HepG2 (cell line): Measurements from ENCODE around the gene BORCS5. TPM values are rescaled to one million over a fixed set of nuclear protein-coding genes. Genes with fewer than 3 reads are reported as not detected.

Experiments used
- ATAC-seq: fragments of 200-7000 bp; cut with Tn5 transposase; 3 replicates; pipeline ENCODE4 v1.9.1; 2020; ENCODE audit warnings: mild to moderate bottlenecking, moderate library complexity
- BruUV-seq: library from RNA; stranded (reverse); fragments of 400-500 nt; replicated peaks from 2 replicates; lab custom pipeline; 2021; lab: Mats Ljungman, UMichigan
- CTCF ChIA-PET: fragments of 300-600 bp; formaldehyde crosslinking; extraction: SDS; loops from one replicate; lab custom pipeline; 2021; ENCODE audit warnings: low total read pairs, inconsistent platforms, low intra/inter-chr PET ratio; lab: Yijun Ruan, JAX
- POLR2A ChIA-PET: fragments of 350-600 bp; sonication (Branson Sonifier 250); formaldehyde crosslinking; loops from one replicate; lab custom pipeline; 2020; ENCODE audit warnings: antibody characterized with exemption, inconsistent platforms; lab: Yijun Ruan, JAX
- DNase-seq: peaks from one replicate; pipeline ENCODE4 v3.0.0-alpha.2; 2015; ENCODE audit warnings: low spot score
- FAIRE-seq: peaks from 3 replicates; lab custom pipeline; 2011; peaks lifted over from hg19 to GRCh38; lab: Jason Lieb, UNC
- H2AFZ ChIP-seq: one replicate; pipeline ENCODE4 v1.6.1; 2011; ENCODE audit warnings: low read length, inconsistent platforms
- H3K27ac ChIP-seq: fragments of 300-600 bp; 3 replicates; pipeline ENCODE4 v1.8.0; 2011; ENCODE audit warnings: mixed run types, mild to moderate bottlenecking, mixed read lengths, low read length, inconsistent platforms; ENCODE audit not compliant: insufficient read depth; ENCODE audit errors: extremely low read length
- H3K27me3 ChIP-seq, 2 experiments: fragments of 200-600 bp in 1 of 2; 2 replicates in 1 of 2; 3 replicates in 1 of 2; pipeline versions ENCODE4 v1.6.0 to v1.8.0; 2011; ENCODE audit warnings: low read length in 2 of 2, mild to moderate bottlenecking in 2 of 2, moderate library complexity in 2 of 2, inconsistent platforms in 1 of 2; ENCODE audit not compliant: insufficient read depth in 2 of 2, control insufficient read depth in 1 of 2
- H3K36me3 ChIP-seq, 2 experiments: fragments of 200-600 bp in 1 of 2; replicated peaks in 1 of 2; 2 replicates in 1 of 2; 3 replicates in 1 of 2; pipeline versions ENCODE4 v1.5.1 to v1.8.0; 2011; ENCODE audit warnings: low read length in 2 of 2, inconsistent platforms in 1 of 2; ENCODE audit not compliant: insufficient read depth in 2 of 2, control insufficient read depth in 1 of 2
- H3K4me1 ChIP-seq: 2 replicates; pipeline ENCODE4 v1.5.1; 2012; ENCODE audit warnings: low read length, inconsistent platforms; ENCODE audit not compliant: insufficient read depth
- H3K4me2 ChIP-seq: 2 replicates; pipeline ENCODE4 v1.6.0; 2011; ENCODE audit warnings: low read depth, low read length, inconsistent platforms
- H3K4me3 ChIP-seq, 3 experiments: fragments of 200-600 bp in 1 of 3; sonication (generic), shearing (Covaris generic) in 1 of 3; replicated peaks in 1 of 3; 2 replicates each; pipeline ENCODE4 v1.5.1; 2011 to 2016; ENCODE audit warnings: low read length in 3 of 3, inconsistent platforms in 2 of 3, low read depth in 2 of 3, mild to moderate bottlenecking in 2 of 3, control low read depth in 1 of 3, mixed read lengths in 1 of 3; ENCODE audit not compliant: insufficient read depth in 1 of 3
- H3K79me2 ChIP-seq: one replicate; pipeline ENCODE4 v1.6.1; 2011; ENCODE audit warnings: low read length, inconsistent platforms; ENCODE audit not compliant: insufficient read depth
- H3K9ac ChIP-seq: 2 replicates; pipeline ENCODE4 v1.6.0; 2011; ENCODE audit warnings: mild to moderate bottlenecking, low read depth, low read length, inconsistent platforms; ENCODE audit not compliant: insufficient read depth
- H3K9me3 ChIP-seq: 2 replicates; pipeline ENCODE4 v1.5.1; 2012; ENCODE audit warnings: mild to moderate bottlenecking, low read length
- H4K20me1 ChIP-seq: 2 replicates; pipeline ENCODE4 v1.6.0; 2011; ENCODE audit warnings: inconsistent platforms, mild to moderate bottlenecking, low read length, moderate library complexity; ENCODE audit not compliant: insufficient read depth
- BRD4 ChIP-seq: sonication (generic); formaldehyde crosslinking; IDR thresholded peaks from 2 replicates; pipeline ENCODE4 v1.4.0; 2020; ENCODE audit warnings: missing genetic modification reagents
- FOXA1 ChIP-seq, 2 experiments: fragments of 450-650 bp in 1 of 2; sonication (generic) in 1 of 2; formaldehyde crosslinking in 1 of 2; IDR thresholded peaks; 2 replicates each; pipeline versions ENCODE4 v1.4.0 to v1.6.1; 2016 to 2020; ENCODE audit warnings: missing genetic modification reagents in 1 of 2
- ISL2 ChIP-seq: sonication (generic); formaldehyde crosslinking; IDR thresholded peaks from 2 replicates; pipeline ENCODE4 v1.5.0; 2020; ENCODE audit warnings: missing genetic modification reagents
- LRRFIP1 ChIP-seq: sonication (generic); formaldehyde crosslinking; conservative IDR thresholded peaks from 2 replicates; pipeline ENCODE4 v1.4.0; 2020; ENCODE audit warnings: missing genetic modification reagents
- NFE2L1 ChIP-seq: sonication (generic); formaldehyde crosslinking; IDR thresholded peaks from 2 replicates; pipeline ENCODE4 v1.4.0; 2020; ENCODE audit warnings: missing genetic modification reagents, mild to moderate bottlenecking, borderline replicate concordance
- NR1H2 ChIP-seq: sonication (generic); formaldehyde crosslinking; IDR thresholded peaks from 2 replicates; pipeline ENCODE4 v1.8.1; 2022; ENCODE audit warnings: low read depth, missing genetic modification reagents, borderline replicate concordance
- NR2F2 ChIP-seq: IDR thresholded peaks from 2 replicates; pipeline ENCODE4 v1.6.1; 2012; ENCODE audit warnings: low read depth, inconsistent platforms, borderline replicate concordance
- ZBTB46 ChIP-seq: sonication (generic); formaldehyde crosslinking; IDR thresholded peaks from 2 replicates; pipeline ENCODE4 v1.4.0; 2020; ENCODE audit warnings: mild to moderate bottlenecking, missing genetic modification reagents, borderline replicate concordance
- ZNF550 ChIP-seq: sonication (generic); formaldehyde crosslinking; IDR thresholded peaks from 2 replicates; pipeline ENCODE4 v1.4.0; 2020; ENCODE audit warnings: mild to moderate bottlenecking, missing genetic modification reagents, borderline replicate concordance
- ZNF614 ChIP-seq: IDR thresholded peaks from 2 replicates; pipeline ENCODE4 v1.6.1; 2018; ENCODE audit warnings: missing biosample characterization, missing genetic modification reagents, inconsistent platforms, borderline replicate concordance
- ZNF652 ChIP-seq: IDR thresholded peaks from 2 replicates; pipeline ENCODE4 v1.6.1; 2016; ENCODE audit warnings: low read depth, borderline replicate concordance
- in situ Hi-C: cut with HindIII; loops from 2 replicates; pipeline ENCODE4 v1.10.0; 2017; ENCODE audit warnings: low pct_unique_long_range_greater_than_20kb; ENCODE audit not compliant: extremely low pct_ligation_motif_present
- intact Hi-C: fragments of 100-400 bp; cut with micrococcal nuclease; formaldehyde crosslinking; loops from one replicate; pipeline ENCODE4 v1.10.0; 2022; ENCODE audit not compliant: unreplicated experiment
- polyA plus RNA-seq, 8 experiments: library from polyadenylated mRNA; depleted of rRNA in 3 of 8; stranded (reverse) in 7 of 8; unstranded in 1 of 8; fragments of >200 nt; fragmentation: Illumina TruSeq in 4 of 8; extraction: Trizol in 4 of 8; gene quantifications; 2 replicates each; pipeline versions ENCODE4 v1.2.1 to v1.2.3, GENCODE V29; 2011 to 2016; ENCODE audit warnings: low read depth in 4 of 8, missing spikeins in 1 of 8, mixed read lengths in 1 of 8; ENCODE audit not compliant: insufficient read depth in 1 of 8
- total RNA-seq, 5 experiments: library from RNA; depleted of rRNA; stranded (reverse); fragments of >200 nt; fragmentation: Illumina TruSeq; extraction: Trizol; gene quantifications; 2 replicates each; pipeline ENCODE4 v1.2.3, GENCODE V29; 2016; ENCODE audit warnings: low read depth in 1 of 5
- TF ChIP-seq, protein P1 (sequence below): sonication (generic); formaldehyde crosslinking; conservative IDR thresholded peaks from 2 replicates; pipeline ENCODE4 v1.4.0; 2020; ENCODE audit warnings: mild to moderate bottlenecking, missing genetic modification reagents, moderate library complexity

Gene BORCS5
- total and polyA plus RNA-seq, 2 of the 13 experiments (the other 11 are each of a cell fraction or from before 2014, with no cell fraction given) = 3.9 to 4.7 TPM

- Histone ChIP-seq H3K4me1 (peaks cover 67% of the 10 kb centered on the region), H3K9me3 (no peaks in the 10 kb centered on the region), H3K4me3 (no peak overlapping the region), H2AFZ (no peak overlapping the region), H4K20me1 (no peaks in the 10 kb centered on the region), H3K9ac (no peak overlapping the region), H3K4me2 (no peak overlapping the region), H3K36me3 (peaks cover 0 to 2% of the 10 kb centered on the region in 2 experiments; a peak in 2 of 5 replicates), H3K27ac (no peak overlapping the region), H3K27me3 (no peaks in the 10 kb centered on the region), H3K79me2 (no peaks in the 10 kb centered on the region)
- CTCF ChIA-PET = no interaction called here
- TF ChIP-seq NFE2L1 (CRISPR knock-in tag) (no peak), NR1H2 (CRISPR knock-in tag) (no peak), ISL2 (CRISPR knock-in tag) (no peak), FOXA1 (IDR thresholded peaks at IDR 0.05) (no peak), FOXA1 (CRISPR knock-in tag; IDR thresholded peaks at IDR 0.05) (no peak), LRRFIP1 (no peak), ZNF614 (CRISPR knock-in tag) (no peak), ZNF550 (no peak), ZNF652 (no peak), BRD4 (CRISPR knock-in tag) (no peak), NR2F2 (no peak), ZBTB46 (CRISPR knock-in tag) (no peak)
- TF ChIP-seq, protein P1, sequence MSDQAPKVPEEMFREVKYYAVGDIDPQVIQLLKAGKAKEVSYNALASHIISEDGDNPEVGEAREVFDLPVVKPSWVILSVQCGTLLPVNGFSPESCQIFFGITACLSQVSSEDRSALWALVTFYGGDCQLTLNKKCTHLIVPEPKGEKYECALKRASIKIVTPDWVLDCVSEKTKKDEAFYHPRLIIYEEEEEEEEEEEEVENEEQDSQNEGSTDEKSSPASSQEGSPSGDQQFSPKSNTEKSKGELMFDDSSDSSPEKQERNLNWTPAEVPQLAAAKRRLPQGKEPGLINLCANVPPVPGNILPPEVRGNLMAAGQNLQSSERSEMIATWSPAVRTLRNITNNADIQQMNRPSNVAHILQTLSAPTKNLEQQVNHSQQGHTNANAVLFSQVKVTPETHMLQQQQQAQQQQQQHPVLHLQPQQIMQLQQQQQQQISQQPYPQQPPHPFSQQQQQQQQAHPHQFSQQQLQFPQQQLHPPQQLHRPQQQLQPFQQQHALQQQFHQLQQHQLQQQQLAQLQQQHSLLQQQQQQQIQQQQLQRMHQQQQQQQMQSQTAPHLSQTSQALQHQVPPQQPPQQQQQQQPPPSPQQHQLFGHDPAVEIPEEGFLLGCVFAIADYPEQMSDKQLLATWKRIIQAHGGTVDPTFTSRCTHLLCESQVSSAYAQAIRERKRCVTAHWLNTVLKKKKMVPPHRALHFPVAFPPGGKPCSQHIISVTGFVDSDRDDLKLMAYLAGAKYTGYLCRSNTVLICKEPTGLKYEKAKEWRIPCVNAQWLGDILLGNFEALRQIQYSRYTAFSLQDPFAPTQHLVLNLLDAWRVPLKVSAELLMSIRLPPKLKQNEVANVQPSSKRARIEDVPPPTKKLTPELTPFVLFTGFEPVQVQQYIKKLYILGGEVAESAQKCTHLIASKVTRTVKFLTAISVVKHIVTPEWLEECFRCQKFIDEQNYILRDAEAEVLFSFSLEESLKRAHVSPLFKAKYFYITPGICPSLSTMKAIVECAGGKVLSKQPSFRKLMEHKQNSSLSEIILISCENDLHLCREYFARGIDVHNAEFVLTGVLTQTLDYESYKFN (CRISPR knock-in tag) = no peak
- intact Hi-C loops = loop anchor here (2.0 kb wide), 1 partner anchor 30 kb away; no protein-coding TSS in a partner anchor
- FAIRE-seq = no peak
- POLR2A ChIA-PET = no interaction called here
- no peak for ATAC-seq
- no TSS peak for BruUV-seq
- in situ Hi-C loops = no loop called here
- DNase-seq = no peak
Observed at GRCh38 chr12:12432364-12432763, 75.5 kb downstream of the BORCS5 start.
